PC-9 (cell line): ENCODE data around the gene GXYLT2. TPM values are rescaled to one million over a fixed set of nuclear protein-coding genes. Genes with fewer than 3 reads are reported as not detected.

Source experiments
- BruUV-seq: library from RNA; stranded (reverse); fragments of 400-500 nt; replicated peaks from 2 replicates; lab custom pipeline; 2021; lab: Mats Ljungman, UMichigan
- CTCF ChIA-PET: fragments of 300-600 bp; sonication (Branson Sonifier 250); formaldehyde crosslinking; loops from one replicate; lab custom pipeline; 2022; ENCODE audit warnings: antibody characterized with exemption; lab: Charles Lee
- POLR2A ChIA-PET: fragments of 300-600 bp; sonication (Branson Sonifier 250); formaldehyde crosslinking; loops from one replicate; lab custom pipeline; 2022; ENCODE audit warnings: antibody characterized with exemption; ENCODE audit not compliant: unreplicated experiment; lab: Charles Lee
- DNase-seq, 2 experiments: peaks; one replicate each; pipeline versions ENCODE4 v3.0.0 to v3.0.0-alpha.2; 2015 to 2022; ENCODE audit warnings: mixed read lengths in 1 of 2
- H2AFZ ChIP-seq: fragments of 200-600 bp; sonication (generic); 2 replicates; pipeline ENCODE4 v1.8.1; 2017; ENCODE audit warnings: antibody characterized with exemption
- H3F3A ChIP-seq: fragments of 200-600 bp; sonication (generic); 2 replicates; pipeline ENCODE4 v1.8.1; 2017; ENCODE audit warnings: antibody characterized with exemption, mild to moderate bottlenecking, low read depth; ENCODE audit not compliant: insufficient read depth
- H3K27ac ChIP-seq: fragments of 200-600 bp; sonication (generic); 2 replicates; pipeline ENCODE4 v1.6.1; 2016; ENCODE audit warnings: mixed run types
- H3K27me3 ChIP-seq: fragments of 200-600 bp; sonication (generic); 2 replicates; pipeline ENCODE4 v1.6.1; 2016; ENCODE audit warnings: low read depth, mixed run types; ENCODE audit not compliant: insufficient read depth
- H3K36me3 ChIP-seq: fragments of 200-600 bp; sonication (generic); 2 replicates; pipeline ENCODE4 v1.6.1; 2016; ENCODE audit warnings: low read depth, mixed run types
- H3K4me1 ChIP-seq: fragments of 200-600 bp; sonication (generic); replicated peaks from 2 replicates; pipeline ENCODE4 v1.6.1; 2016; ENCODE audit warnings: mixed run types; ENCODE audit not compliant: insufficient read depth
- H3K4me2 ChIP-seq: fragments of 200-600 bp; sonication (generic); 2 replicates; pipeline ENCODE4 v1.6.1; 2017; ENCODE audit warnings: mixed run types
- H3K4me3 ChIP-seq: fragments of 200-600 bp; sonication (generic); 2 replicates; pipeline ENCODE4 v1.6.1; 2016; ENCODE audit warnings: mixed run types
- H3K79me2 ChIP-seq: fragments of 200-600 bp; sonication (generic); 2 replicates; pipeline ENCODE4 v1.6.1; 2017; ENCODE audit warnings: low read depth, mixed run types
- H3K9me2 ChIP-seq: fragments of 200-600 bp; sonication (generic); 2 replicates; pipeline ENCODE4 v1.8.1; 2017; ENCODE audit warnings: mild to moderate bottlenecking; ENCODE audit not compliant: insufficient read depth
- H3K9me3 ChIP-seq: fragments of 200-600 bp; sonication (generic); 2 replicates; pipeline ENCODE4 v1.8.1; 2016; ENCODE audit warnings: low read depth; ENCODE audit not compliant: insufficient read depth
- H4K20me1 ChIP-seq: fragments of 200-600 bp; sonication (generic); 2 replicates; pipeline ENCODE4 v1.8.1; 2017; ENCODE audit not compliant: insufficient read depth
- EZH2 ChIP-seq: fragments of 200-600 bp; sonication (generic); IDR thresholded peaks from 2 replicates; pipeline ENCODE4 v1.8.0; 2017; ENCODE audit warnings: antibody characterized with exemption, low read depth
- intact Hi-C: fragments of 100-400 bp; cut with micrococcal nuclease; formaldehyde crosslinking; loops from one replicate; pipeline ENCODE4 v1.10.0; 2022; ENCODE audit not compliant: unreplicated experiment
- total RNA-seq: library from RNA; stranded (reverse); gene quantifications from 2 replicates; pipeline ENCODE4 v1.2.3, GENCODE V29; 2021
- TF ChIP-seq, protein P1 (sequence below): fragments of 200-600 bp; sonication (generic); conservative IDR thresholded peaks from 2 replicates; pipeline ENCODE4 v1.6.1; 2017; ENCODE audit warnings: mixed run types, antibody characterized with exemption, mild to moderate bottlenecking, moderate library complexity

Gene GXYLT2
- total RNA-seq, 1 experiment from 2014 or later, result 2.9 TPM

DNA sequence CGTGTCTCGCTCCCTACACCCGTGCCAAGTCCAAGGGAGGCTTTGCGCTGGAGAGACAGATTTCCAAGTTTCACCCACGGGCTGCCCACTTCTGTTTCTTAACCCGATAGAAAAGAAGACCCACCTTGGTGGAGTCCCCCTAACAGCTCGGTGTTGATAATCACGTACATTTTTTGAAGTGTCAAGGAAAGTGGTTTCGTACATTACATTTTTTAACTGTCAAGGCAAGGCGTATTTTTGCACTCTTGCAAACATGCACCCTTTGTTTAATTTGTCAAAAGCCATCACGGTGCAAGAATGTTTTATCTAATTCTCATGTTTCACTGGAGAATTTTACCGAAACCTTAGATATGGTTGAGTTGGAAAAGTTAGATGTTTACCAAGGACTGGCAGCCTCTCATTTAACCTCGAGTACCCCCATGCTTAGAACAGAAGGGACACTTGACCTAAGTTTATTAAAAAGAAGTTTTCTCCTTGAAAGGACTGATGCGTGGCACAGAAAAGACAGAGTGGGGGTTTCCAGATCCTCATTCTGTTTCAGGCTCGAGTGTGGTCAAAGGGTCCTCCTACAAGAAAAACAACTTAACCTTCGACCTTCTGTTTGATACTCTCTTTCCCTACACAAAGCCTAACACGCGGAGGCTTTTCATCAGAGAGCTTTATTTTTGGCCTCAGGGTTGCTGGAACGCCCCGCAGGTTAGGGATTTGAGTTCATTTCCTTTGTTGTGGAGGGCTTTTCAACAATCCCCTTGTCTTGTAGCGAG lies 882 bp downstream of the GXYLT2 start:
- BruUV-seq, result no TSS peak

GRCh38 chr3:72889310-72890165 lies 1.7 kb downstream of the GXYLT2 start:
- BruUV-seq, result no TSS peak
- no peak overlapping the region for H2AFZ ChIP-seq
- no peaks in the 10 kb centered on the region for H3K36me3 ChIP-seq
- no peak overlapping the region for H3K4me3 ChIP-seq
- H3K4me1 ChIP-seq, result peaks cover 39% of the 10 kb centered on the region
- no peaks in the 10 kb centered on the region for H3K79me2 ChIP-seq
- TF ChIP-seq, protein P1, sequence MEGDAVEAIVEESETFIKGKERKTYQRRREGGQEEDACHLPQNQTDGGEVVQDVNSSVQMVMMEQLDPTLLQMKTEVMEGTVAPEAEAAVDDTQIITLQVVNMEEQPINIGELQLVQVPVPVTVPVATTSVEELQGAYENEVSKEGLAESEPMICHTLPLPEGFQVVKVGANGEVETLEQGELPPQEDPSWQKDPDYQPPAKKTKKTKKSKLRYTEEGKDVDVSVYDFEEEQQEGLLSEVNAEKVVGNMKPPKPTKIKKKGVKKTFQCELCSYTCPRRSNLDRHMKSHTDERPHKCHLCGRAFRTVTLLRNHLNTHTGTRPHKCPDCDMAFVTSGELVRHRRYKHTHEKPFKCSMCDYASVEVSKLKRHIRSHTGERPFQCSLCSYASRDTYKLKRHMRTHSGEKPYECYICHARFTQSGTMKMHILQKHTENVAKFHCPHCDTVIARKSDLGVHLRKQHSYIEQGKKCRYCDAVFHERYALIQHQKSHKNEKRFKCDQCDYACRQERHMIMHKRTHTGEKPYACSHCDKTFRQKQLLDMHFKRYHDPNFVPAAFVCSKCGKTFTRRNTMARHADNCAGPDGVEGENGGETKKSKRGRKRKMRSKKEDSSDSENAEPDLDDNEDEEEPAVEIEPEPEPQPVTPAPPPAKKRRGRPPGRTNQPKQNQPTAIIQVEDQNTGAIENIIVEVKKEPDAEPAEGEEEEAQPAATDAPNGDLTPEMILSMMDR, result no peak
- TF ChIP-seq EZH2, result no peak
- no peak for DNase-seq
- intact Hi-C loops, result loop anchor here (5.0 kb wide), 1 partner anchor 42 kb away; the partner anchor contains the start of gene SHQ1
- H3K9me2 ChIP-seq, result no peaks in the 10 kb centered on the region
- H3K27me3 ChIP-seq, result no peaks in the 10 kb centered on the region
- H3K4me2 ChIP-seq, result 0 out of 2 replicates have a peak overlapping the region, but pooled peaks have one; percentile 87
- no peak overlapping the region for H3K27ac ChIP-seq
- no peaks in the 10 kb centered on the region for H3K9me3 ChIP-seq
- POLR2A ChIA-PET, result no interaction called here
- H3F3A ChIP-seq, result peaks cover 26% of the 10 kb centered on the region
- H4K20me1 ChIP-seq, result no peaks in the 10 kb centered on the region
- CTCF ChIA-PET, result no interaction called here

More for the DNA sequence above, 882 bp downstream of the GXYLT2 start:
- Histone ChIP-seq H3K9me3 (no peaks in the 10 kb centered on the region), H2AFZ (peak overlapping the region; percentile 71), H3K4me3 (peak overlapping the region; percentile 61), H3K4me2 (peak overlapping the region; percentile 87), H3K79me2 (no peaks in the 10 kb centered on the region), H3K4me1 (peaks cover 39% of the 10 kb centered on the region), H3K9me2 (no peaks in the 10 kb centered on the region), H3K27ac (no peak overlapping the region), H4K20me1 (no peaks in the 10 kb centered on the region), H3K27me3 (no peaks in the 10 kb centered on the region), H3F3A (peaks cover 26% of the 10 kb centered on the region), H3K36me3 (no peaks in the 10 kb centered on the region)
- ChIA-PET CTCF (no interaction called here), POLR2A (no interaction called here)
- intact Hi-C loops, result loop anchor here (5.0 kb wide), 1 partner anchor 41 kb away; the partner anchor contains the start of gene SHQ1
- TF ChIP-seq, protein P1, result no peak
- TF ChIP-seq EZH2, result no peak
- DNase-seq, result no peak

GRCh38 chr3:72890166-72890925 lies 2.5 kb downstream of the GXYLT2 start:
- peaks cover 26% of the 10 kb centered on the region for H3F3A ChIP-seq
- no peaks in the 10 kb centered on the region for H4K20me1 ChIP-seq
- H3K4me1 ChIP-seq, result peaks cover 39% of the 10 kb centered on the region
- BruUV-seq, result no TSS peak
- H3K4me2 ChIP-seq, result peak overlapping the region; percentile 40; the same call in 1 of the 2 replicates
- POLR2A ChIA-PET, result no interaction called here
- no peaks in the 10 kb centered on the region for H3K79me2 ChIP-seq
- H3K9me3 ChIP-seq, result no peaks in the 10 kb centered on the region
- H3K9me2 ChIP-seq, result no peaks in the 10 kb centered on the region
- no peaks in the 10 kb centered on the region for H3K36me3 ChIP-seq
- CTCF ChIA-PET, result no interaction called here
- no peak overlapping the region for H2AFZ ChIP-seq
- intact Hi-C loops, result no loop called here
- no peak overlapping the region for H3K4me3 ChIP-seq
- no peaks in the 10 kb centered on the region for H3K27me3 ChIP-seq
- TF ChIP-seq, protein P1, result no peak
- TF ChIP-seq EZH2, result no peak
- DNase-seq, result no peak
- H3K27ac ChIP-seq, result no peak overlapping the region
